GM19043 (cell line): Measurements from ENCODE around the gene CRK.

ENCODE experiments used
- ATAC-seq: cut with Tn5 transposase; IDR thresholded peaks from one replicate; pipeline ENCODE4 v1.9.1; 2021; ENCODE audit warnings: low read depth; ENCODE audit not compliant: unreplicated experiment

The CRK gene

GRCh38 chr17:1486802-1487695 is 31.0 kb upstream of the CRK start:
- ATAC-seq, result no peak

GRCh38 chr17:1485423-1486376 is 29.7 kb upstream of the CRK start:
- no peak for ATAC-seq

GRCh38 chr17:1484676-1485422 is 28.8 kb upstream of the CRK start:
- no peak for ATAC-seq

- no peak for ATAC-seq
Observed at GRCh38 chr17:1484060-1484535, 28.1 kb upstream of the CRK start.

- ATAC-seq, result no peak
Observed at GRCh38 chr17:1482680-1483079, 26.6 kb upstream of the CRK start.

GRCh38 chr17:1481736-1482135 is 25.7 kb upstream of the CRK start:
- no peak for ATAC-seq

GRCh38 chr17:1480747-1481465 is 24.9 kb upstream of the CRK start:
- no peak for ATAC-seq

- no peak for ATAC-seq
Observed at GRCh38 chr17:1478418-1478817, 22.4 kb upstream of the CRK start.

GRCh38 chr17:1475321-1475854 is 19.4 kb upstream of the CRK start:
- ATAC-seq, result no peak

- ATAC-seq, result no peak
Observed at GRCh38 chr17:1474402-1475189, 18.6 kb upstream of the CRK start.

- ATAC-seq, result no peak
Observed at GRCh38 chr17:1473841-1474240, 17.8 kb upstream of the CRK start.

- no peak for ATAC-seq
Observed at GRCh38 chr17:1473170-1473569, 17.1 kb upstream of the CRK start.

- no peak for ATAC-seq
Observed at GRCh38 chr17:1471911-1472821, 16.1 kb upstream of the CRK start.

GRCh38 chr17:1471490-1471889 is 15.5 kb upstream of the CRK start:
- no peak for ATAC-seq

- ATAC-seq, result no peak
Observed at GRCh38 chr17:1470755-1471462, 14.9 kb upstream of the CRK start.

GRCh38 chr17:1470071-1470754 is 14.2 kb upstream of the CRK start:
- no peak for ATAC-seq
